NCI-H2196 treated with DMSO at 0.1 percent for 48 hours (cell line): ENCODE data around the gene TTC28.
"Not testable (repeated sequence)": the region's sequence is repeated elsewhere in the genome, so short reads cannot be mapped to it uniquely, and the experiment has no call there.

Source experiments
- DNase-seq: peaks from one replicate; lab custom pipeline; 2025; ENCODE audit not compliant: unreplicated experiment; lab: John Stamatoyannopoulos, UW

The TTC28 gene

DNA sequence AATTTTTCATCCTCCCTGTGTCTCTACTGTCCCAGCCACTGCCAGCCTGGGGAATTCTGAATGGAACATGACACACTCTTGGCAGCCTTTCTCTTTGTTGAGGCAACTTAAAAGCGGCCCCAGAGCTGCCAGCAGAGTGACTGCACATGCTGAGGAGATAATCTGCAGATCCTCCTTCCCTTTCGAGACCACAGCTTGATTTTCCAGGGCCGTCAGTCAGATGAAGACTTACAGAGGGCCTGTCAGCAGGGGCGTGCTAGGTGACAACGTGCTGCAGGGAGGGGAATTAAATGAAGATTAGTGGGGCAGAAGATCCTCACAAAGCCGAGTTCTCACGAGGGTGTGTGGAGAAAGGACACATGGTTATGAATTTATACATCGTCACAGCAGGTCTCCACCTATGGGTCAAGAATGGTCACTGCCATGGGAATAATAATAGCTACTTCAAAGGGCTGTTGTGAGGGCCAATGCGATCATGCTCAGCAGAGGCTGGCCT, 567.0 kb downstream of the TTC28 start:
- no peak for DNase-seq

DNA sequence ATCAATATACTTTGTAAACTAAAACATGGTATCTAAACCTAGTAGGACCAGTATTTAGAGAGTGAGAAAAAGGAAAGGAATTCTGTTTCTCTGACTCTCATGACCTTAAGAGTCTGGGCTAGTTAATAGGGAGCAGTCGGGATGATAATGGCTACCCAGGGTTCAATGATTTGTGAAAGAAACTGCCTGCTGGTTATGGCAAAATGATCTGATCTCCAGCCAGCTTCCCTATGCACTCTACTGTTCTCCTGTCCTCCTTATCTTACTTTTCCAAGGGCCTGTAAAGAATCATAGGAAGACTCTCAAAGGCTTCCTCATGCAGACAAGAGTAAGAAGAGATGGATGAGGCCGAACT, 567.5 kb downstream of the TTC28 start:
- no peak for DNase-seq

DNA sequence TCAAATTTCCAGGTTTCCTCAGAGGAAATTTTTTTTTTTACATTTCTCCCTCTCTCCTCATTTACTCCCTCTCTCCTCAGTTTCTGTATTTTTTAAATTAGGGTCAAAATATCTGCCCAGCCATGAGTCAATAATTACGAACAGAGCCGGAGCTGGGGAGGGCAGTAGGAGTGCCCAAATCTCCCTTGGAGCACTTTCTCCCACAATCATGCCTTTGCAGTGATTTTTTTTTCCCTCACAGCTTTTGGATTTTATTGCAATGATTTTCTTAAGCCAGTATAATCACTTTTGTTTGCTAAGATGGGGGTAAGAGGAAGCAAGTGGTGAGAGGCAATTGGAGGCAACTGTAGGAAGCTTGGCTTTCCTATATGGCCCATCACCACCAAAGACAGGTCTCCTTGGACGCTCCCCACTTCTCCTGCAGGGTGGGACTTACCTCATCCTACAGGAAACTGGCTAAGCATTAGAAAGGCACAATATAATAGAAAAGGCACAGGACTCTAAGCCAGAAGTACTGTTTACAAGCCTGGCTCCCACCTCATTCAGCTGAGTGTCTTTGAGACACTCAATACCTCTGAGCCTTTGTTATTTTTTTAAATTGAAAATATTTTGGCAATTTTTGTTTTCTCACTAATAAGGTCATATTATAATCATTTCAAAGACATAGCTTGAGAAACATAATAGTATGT, 568.0 kb downstream of the TTC28 start:
- no peak for DNase-seq

DNA sequence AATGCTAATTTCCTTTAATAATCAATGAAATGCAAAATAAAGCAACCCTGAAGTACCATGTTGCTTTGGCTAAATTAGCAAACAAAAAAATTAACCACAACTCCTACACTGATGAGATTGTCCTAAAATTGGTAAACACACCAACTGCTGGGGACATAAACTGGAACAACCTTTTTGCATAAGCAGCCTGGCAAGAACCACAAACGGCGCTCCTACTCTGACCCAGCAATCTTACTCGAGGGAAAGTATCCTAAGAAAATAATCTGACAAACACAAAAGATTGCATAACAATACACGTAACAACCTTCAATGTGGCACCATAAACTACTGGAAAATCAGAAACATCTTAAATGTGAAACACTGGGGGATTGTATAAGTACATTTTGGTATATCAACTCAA, 570.8 kb downstream of the TTC28 start:
- no peak for DNase-seq

DNA sequence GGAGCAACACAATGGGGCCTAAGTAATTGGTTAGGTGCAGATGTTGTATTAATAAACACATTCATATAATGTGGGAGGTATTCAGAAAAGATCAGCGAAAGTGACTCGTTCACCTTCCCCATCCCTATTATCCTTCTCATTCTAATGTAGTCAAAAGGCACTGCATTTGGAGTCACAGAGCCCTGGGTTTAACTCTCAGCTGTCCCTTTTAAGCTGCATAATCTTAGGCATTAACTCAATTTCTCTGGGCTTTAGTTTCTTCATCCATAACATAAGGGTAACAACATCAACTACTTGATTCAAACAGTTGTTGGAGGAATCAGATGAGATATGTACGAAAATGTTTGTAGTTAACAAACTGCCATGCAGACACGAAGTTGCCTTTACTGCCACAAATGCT, 573.0 kb downstream of the TTC28 start:
- no peak for DNase-seq

DNA sequence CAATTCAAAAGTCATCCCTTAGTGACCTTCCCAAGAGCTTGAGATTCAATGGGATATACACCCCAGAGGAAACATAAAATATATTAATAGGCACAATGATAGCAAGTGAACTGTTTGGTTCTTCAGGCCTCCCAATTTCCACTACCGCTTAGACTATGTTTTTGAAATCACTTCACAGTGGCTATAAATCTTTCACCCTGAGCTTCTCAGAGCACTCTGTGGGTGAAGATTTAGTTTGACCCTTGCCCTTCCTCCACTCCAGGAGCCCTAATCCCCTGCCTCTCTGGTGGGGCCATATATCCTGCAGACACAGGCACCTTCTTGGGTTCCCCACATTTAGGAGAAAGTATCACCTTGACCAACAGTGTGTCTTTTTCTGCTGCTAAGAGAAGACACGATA, 573.7 kb downstream of the TTC28 start:
- no peak for DNase-seq

DNA sequence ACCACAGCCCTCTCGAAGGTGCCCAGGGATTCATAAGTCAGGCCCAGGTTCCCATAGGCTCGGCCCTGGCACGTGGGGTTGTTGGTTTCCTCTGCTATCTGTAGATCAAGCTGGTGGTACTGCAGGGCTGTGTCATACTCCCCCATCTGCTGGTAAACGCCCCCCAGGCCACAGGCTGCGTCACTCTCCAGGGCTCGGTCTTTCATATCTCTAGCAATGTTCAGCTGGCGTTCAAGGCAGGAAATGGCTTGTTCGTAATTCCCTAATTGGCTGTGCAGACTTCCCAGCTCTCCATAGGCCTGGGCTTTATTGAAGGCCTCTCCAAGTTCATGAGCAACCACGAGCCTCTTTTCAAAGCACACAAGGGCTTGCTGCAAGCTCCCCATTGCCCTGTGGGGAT, 574.2 kb downstream of the TTC28 start:
- no peak for DNase-seq

DNA sequence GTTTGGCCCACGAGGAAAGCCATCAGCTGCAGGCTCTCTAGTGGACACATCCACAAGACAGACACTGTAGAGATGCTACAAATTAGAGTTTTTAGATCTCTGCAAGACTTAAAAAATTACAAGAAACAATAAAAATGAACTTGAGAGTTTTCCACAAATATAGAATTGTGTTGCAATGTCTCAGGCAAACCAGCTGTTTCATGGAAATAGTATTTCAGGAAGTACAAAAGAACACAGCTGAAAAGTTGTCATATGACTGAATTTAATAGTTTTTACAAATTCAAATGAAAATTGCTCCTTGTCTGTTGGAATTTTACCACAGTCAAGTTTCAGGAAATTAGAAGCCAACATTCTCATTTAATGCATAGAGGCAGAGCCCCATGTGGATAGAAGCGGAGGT, 576.0 kb downstream of the TTC28 start:
- DNase-seq, result no peak

DNA sequence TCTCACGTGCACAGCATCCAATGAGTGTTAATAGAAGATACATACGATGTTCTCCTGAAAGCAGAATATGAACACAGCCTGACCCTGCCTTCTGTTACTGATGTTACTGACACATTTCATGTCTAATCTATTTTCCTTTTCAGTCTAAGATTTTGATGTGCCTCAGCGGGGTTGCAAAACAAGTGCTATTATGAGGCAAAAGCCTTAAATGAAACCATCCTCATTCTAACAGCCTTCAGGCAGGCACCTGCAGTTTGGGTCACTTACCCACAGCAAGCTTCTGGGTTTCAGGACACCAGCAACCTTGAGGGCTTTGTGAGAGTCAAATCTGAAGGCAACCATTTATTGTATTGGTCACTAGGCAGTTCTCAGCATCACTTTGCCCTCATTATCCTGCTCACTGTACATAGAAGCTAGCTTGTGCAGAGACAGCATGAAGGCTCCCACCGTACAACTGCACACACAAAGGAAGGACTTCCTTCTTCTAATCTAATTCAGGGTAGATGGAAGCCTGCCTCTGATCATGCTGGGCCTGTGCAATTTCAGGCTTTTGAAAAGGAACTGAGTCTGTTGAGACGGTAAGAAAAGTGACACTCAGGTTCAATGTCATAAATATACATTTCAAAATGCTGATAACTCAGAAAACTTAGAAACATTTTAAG, 577.4 kb downstream of the TTC28 start:
- DNase-seq, result no peak

DNA sequence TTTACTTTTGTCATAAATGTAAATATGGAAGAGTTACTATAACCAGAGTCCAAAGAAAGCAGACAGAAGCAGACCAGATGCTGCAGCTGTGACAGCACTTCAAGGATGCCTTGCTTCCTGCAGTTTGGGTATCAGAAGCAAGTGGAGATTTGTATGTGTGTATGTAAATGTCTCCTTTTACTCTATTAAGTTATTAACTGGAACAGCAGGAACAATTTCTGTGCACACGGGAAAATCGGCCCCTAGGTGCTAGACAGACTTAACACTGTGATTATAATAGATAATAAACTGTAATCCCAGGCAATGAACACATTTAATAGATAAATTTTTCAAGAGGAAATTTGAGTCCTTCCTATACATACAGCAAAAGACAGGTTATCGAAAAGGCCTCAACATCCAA, 582.0 kb downstream of the TTC28 start:
- DNase-seq, result no peak

DNA sequence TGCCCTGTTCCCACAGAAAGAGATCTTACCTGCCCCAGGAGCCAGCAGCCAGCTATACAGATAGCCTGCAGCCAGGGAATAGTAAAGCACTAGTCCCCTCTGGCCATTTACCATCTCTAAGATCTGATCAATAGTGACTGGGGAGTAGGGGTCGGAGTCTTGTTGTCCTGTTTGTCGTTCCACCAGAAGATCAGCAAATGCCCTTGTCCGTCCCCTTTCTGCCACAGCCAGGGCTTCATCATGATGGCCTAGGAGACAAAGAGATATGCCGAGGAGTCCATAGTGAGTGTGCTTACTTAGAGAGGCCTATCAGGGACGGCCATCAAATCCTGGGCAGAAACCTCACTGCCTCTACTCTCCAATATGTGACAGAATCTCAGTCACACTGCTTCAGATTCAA, 583.5 kb downstream of the TTC28 start:
- DNase-seq, result no peak

DNA sequence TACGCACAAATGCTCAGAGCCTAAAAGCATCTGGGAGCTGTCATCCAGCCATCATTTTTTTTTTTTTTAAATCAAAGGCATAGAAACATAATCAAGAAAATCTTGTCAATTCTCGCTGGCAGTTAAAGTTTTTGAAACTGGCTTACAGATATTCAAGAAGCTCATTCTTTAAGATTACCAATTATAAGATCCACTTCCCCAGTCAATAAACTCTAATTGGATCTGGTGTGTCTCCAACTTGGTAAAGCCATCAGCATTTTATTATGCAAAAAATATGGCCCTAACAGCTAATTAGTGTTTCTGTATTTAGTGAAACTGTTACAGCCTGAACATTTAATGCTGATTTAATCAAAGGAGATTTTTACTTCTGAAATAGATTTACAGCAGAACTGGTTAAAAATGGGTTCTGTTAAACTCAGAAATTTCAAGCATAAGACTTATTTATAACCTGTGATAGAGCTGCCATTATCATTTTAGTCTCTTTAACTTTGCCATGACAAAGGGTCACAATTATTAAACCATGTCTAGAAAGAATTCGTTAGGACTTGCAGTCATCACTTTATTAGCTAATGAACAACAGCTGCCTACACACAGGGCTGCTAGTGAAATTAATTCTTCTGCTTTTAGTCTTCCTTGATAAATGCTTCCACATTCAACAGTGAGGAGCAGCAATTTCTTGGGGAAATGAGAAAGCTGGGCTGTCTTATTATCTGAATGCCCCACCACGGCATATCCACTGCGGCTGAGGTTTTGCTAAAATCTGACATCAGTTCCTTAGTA, 584.1 kb downstream of the TTC28 start:
- no peak for DNase-seq

DNA sequence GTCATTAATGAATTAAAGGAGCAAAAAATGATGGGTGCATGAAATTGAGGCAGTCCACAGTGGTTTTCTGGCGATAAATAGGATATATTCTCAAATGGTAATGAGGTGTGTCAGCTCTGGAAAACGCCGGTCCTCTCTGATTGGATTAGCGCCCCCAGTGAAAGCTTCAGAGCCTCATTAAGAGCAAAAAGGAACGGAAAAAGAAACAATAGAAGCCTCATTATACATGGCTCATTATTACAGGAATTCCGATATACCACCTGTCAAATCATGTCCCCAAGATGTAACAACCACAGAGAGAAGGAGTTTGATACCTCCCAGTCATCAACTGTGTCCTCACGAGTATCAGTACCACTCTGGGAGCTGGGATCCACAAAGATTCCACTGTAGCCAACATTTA, 584.9 kb downstream of the TTC28 start:
- no peak for DNase-seq

DNA sequence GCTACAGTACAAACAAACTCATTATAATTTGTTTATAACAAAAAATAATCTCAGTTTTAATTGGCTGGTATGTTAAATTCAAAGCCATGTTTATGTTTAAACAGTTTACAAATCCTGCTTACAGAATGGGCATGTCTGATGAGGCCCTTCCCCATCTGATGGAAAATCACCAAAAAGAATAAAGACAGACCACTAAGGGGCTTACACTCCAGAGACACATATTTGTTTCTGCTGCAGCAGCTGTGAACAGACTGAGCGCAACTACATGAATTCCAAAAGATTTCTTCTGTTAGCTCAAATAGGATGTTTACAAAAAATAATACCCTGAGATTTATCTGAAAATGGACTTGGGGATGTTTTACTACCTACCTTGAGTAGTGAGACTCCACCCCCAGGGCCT, 585.9 kb downstream of the TTC28 start:
- no peak for DNase-seq

DNA sequence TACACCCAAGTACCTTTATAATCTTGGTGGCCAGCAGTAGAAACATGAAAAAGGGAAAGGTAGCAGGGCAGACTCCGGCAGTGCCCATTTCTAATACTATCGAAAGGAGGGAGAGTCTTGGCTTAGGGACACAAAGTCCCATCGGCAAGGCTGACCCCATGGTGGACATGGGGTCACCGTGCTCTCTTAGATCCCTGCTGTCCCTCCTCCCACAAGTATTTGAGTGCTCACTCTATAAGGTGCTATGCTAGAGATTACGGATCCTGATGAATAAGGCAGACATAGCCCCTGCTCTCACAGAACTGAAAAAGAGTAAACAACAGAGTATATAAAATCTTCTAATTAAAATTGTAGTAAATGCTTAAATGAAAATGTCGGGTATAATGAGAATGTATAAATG, 588.2 kb downstream of the TTC28 start:
- no peak for DNase-seq

DNA sequence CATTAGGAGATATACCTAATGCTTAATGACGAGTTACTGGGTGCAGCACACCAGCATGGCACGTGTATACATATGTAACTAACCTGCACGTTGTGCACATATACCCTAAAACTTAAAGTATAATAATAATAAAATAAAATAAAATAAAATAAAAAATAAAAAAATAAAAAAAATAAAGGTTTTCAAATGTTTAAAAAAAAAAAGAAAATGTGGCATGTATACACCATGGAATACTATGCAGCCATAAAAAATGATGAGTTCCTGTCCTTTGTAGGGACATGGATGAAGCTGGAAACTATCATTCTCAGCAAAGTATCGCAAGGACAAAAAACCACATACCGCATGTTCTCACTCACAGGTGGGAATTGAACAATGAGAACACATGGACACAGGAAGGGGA, 590.1 kb downstream of the TTC28 start:
- DNase-seq, result not testable (repeated sequence)

DNA sequence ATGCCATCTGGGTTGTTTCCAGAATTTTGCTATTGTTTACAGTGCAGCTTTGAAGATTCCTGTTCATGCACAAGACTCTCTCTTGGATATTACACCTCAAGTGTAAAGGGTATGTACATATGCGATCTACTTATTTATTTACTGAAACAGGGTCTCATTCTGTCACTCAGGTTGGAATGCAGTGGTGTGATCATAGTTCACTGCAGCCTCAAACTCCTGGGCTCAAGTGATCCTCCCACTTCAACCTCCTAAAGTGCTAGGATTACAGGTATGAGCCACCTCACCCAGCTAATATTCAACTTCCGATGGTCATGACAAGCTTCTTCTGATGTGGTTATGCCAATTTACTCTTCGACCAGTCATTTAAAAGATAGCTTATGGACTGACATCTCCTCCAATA, 602.5 kb downstream of the TTC28 start:
- no peak for DNase-seq

DNA sequence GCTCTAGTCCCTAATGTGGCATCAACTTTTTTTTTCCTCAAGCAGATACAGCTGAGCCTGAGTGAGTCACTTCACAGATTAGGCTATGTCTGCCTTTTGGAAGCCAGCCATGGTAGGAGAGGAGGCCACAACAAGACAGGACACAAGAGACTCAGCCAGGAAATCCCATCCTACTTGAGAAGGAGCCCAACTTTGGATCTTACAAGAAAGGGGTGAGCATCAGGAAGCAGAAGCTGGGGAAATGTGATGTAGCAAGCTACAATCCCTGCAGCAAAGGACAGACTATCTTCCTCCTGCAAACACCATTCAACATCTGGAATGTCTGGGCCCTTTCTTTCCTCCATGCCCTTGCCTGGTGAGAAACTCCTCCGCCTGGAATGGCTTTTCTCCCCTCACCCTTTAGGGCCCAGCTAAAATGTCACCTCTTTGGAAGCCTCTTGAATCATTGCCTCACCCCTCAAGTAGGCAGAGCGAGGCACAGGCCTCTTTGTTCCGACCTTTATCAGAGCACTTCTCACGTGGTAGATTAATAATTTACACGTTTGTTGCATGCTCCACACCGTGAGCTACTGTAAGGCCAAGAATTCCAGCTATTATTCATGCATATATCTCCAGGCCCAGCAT, 604.2 kb downstream of the TTC28 start:
- DNase-seq, result no peak

DNA sequence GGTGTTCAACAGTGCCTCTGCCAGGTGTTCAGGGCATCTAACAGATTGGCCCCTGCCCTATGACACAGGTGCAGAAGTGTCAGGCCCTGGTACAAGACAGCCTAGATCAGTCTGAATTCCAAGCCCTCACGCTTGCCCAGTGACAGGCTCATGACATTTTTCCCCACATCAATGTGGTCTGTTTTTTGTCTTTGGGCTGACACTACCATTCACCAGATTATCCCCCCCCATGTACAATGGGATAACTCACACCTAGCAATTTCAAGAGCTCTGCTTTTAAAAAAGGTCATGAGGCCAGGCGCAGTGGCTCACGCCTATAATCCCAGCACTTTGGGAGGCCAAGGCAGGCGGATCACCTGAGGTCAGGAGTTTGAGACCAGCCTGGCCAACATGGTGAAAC, 605.1 kb downstream of the TTC28 start:
- no peak for DNase-seq

DNA sequence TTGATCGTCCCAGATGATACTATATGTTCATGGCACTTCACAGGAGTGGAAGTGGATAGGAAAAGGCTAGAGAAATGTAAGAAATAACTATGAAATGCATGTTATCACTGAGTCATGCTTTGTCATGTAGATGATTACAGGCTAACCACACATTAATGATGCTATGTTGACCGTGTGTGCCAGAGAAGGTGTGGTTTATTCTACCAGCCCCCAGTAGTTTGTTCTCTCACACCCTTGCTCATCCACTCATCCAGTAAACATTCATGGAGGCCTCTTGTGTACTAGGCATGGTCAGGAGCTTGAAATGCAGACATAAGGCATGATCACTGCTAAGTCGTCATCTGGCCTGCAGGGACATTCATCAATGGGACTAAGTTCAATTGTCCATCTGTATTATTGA, 607.6 kb downstream of the TTC28 start:
- DNase-seq, result no peak

DNA sequence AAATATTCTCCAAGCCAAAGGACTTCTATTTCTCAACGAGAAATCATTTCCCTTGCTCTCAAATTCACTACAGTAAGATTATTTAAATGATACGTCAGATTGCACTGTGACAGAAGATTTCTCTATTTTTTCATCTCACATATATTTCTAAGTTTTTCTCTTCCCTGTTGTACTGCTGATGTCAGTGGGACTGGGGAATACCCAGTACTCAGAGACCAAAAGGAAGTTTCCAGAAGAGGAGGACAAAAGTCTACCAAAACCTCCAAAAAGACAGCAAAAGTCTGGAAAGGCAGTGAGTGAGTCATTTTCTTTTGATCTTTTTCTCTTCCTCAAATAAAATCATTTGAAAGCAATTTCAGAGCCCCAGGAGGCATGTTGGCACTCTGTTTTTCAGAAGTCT, 610.8 kb downstream of the TTC28 start:
- DNase-seq, result no peak

DNA sequence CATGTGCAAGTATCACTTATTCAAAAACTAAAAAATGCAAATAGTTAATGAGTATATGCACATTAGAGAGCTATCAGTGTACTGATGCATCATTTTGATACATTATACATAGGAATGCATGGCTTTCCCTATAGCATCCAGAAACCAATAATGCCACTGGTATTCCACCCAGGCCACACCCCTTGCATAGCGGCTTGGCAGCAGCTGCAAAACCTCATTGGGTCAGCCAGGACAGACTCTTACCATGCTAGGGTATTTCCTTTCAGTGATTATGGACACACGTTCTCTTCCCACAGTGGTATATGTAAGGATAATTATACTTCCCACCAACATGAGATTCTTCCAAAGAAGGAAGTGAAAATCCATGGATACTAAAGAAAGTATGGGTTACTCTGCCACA, 614.7 kb downstream of the TTC28 start:
- no peak for DNase-seq
